H9 (cell line): ENCODE measurements around the gene SUMO2. TPM values are rescaled to one million over a fixed set of nuclear protein-coding genes. Genes with fewer than 3 reads are reported as not detected.
A peak's percentile ranks its signal among the peaks of the same experiment; 100 is the strongest.

ENCODE experiments used
- DNase-seq: peaks from one replicate; pipeline ENCODE4 v3.0.0-alpha.2; 2017
- H2AFZ ChIP-seq: one replicate; pipeline ENCODE4 v1.6.1; 2013; ENCODE audit warnings: mild to moderate bottlenecking, low read length, control low read depth, moderate library complexity
- H2AK5ac ChIP-seq: 2 replicates; pipeline ENCODE4 v1.6.1; 2013; ENCODE audit warnings: low read length, control low read depth, mixed read lengths; ENCODE audit not compliant: insufficient read length
- H2BK120ac ChIP-seq: one replicate; pipeline ENCODE4 v1.6.1; 2013; ENCODE audit warnings: low read depth, mild to moderate bottlenecking, low read length, control low read depth, inconsistent platforms; ENCODE audit not compliant: poor library complexity, severe bottlenecking
- H2BK12ac ChIP-seq: 2 replicates; pipeline ENCODE4 v1.6.1; 2013; ENCODE audit warnings: low read length, control low read depth, mixed read lengths, low read depth; ENCODE audit not compliant: insufficient read length
- H2BK15ac ChIP-seq: 2 replicates; pipeline ENCODE4 v1.6.1; 2013; ENCODE audit warnings: low read depth, low read length, control low read depth
- H2BK20ac ChIP-seq: one replicate; pipeline ENCODE4 v1.6.1; 2013; ENCODE audit warnings: low read depth, mild to moderate bottlenecking, low read length, control low read depth, inconsistent platforms; ENCODE audit not compliant: poor library complexity, severe bottlenecking
- H2BK5ac ChIP-seq: 2 replicates; pipeline ENCODE4 v1.6.1; 2013; ENCODE audit warnings: low read length, control low read depth, mixed read lengths; ENCODE audit not compliant: insufficient read length
- H3K14ac ChIP-seq: 2 replicates; pipeline ENCODE4 v1.6.1; 2013; ENCODE audit warnings: low read length, control low read depth; ENCODE audit not compliant: insufficient read depth
- H3K18ac ChIP-seq: 2 replicates; pipeline ENCODE4 v1.6.1; 2013; ENCODE audit warnings: low read depth, mild to moderate bottlenecking, mixed read lengths, low read length, control low read depth; ENCODE audit not compliant: insufficient read length
- H3K23ac ChIP-seq: 2 replicates; pipeline ENCODE4 v1.6.1; 2013; ENCODE audit warnings: low read length, control low read depth, mixed read lengths, low read depth; ENCODE audit not compliant: insufficient read length
- H3K23me2 ChIP-seq: 2 replicates; pipeline ENCODE4 v1.6.1; 2013; ENCODE audit warnings: low read depth, mild to moderate bottlenecking, mixed read lengths, low read length, control low read depth; ENCODE audit not compliant: insufficient read length, poor library complexity, severe bottlenecking
- H3K27ac ChIP-seq: 2 replicates; pipeline ENCODE4 v1.5.1; 2013; ENCODE audit warnings: low read length, control low read depth, mixed read lengths, low read depth; ENCODE audit not compliant: insufficient read length
- H3K27me3 ChIP-seq: 2 replicates; pipeline ENCODE4 v1.6.1; 2013; ENCODE audit warnings: low read length, control low read depth, inconsistent platforms; ENCODE audit not compliant: insufficient read depth
- H3K4ac ChIP-seq: 2 replicates; pipeline ENCODE4 v1.6.1; 2013; ENCODE audit warnings: low read depth, mild to moderate bottlenecking, control low read depth, inconsistent platforms, low read length, moderate library complexity
- H3K4me1 ChIP-seq: 2 replicates; pipeline ENCODE4 v1.6.1; 2013; ENCODE audit warnings: low read length, control low read depth, inconsistent platforms; ENCODE audit not compliant: insufficient read depth
- H3K4me2 ChIP-seq: 2 replicates; pipeline ENCODE4 v1.6.1; 2013; ENCODE audit warnings: low read length, control low read depth, mixed read lengths; ENCODE audit not compliant: insufficient read length, insufficient read depth
- H3K56ac ChIP-seq: 2 replicates; pipeline ENCODE4 v1.6.1; 2013; ENCODE audit warnings: low read depth, mild to moderate bottlenecking, mixed read lengths, low read length, control low read depth; ENCODE audit not compliant: insufficient read length
- H3K79me1 ChIP-seq: 2 replicates; pipeline ENCODE4 v1.6.1; 2013; ENCODE audit warnings: low read depth, mild to moderate bottlenecking, moderate library complexity, low read length, control low read depth, inconsistent platforms; ENCODE audit not compliant: insufficient read depth, poor library complexity, severe bottlenecking
- H3K79me2 ChIP-seq: 2 replicates; pipeline ENCODE4 v1.6.1; 2013; ENCODE audit warnings: low read length, control low read depth, inconsistent platforms; ENCODE audit not compliant: insufficient read depth
- H3K9ac ChIP-seq: 2 replicates; pipeline ENCODE4 v1.6.1; 2013; ENCODE audit warnings: low read length, control low read depth, mixed read lengths; ENCODE audit not compliant: insufficient read length; ENCODE audit errors: extremely low read depth
- H3K9me3 ChIP-seq: one replicate; pipeline ENCODE4 v1.6.1; 2013; ENCODE audit warnings: low read depth, low read length, inconsistent platforms; ENCODE audit not compliant: control insufficient read depth
- H3T11ph ChIP-seq: one replicate; pipeline ENCODE4 v1.6.1; 2013; ENCODE audit warnings: mild to moderate bottlenecking, low read length, control low read depth, inconsistent platforms
- H4K20me1 ChIP-seq: one replicate; pipeline ENCODE4 v1.6.1; 2013; ENCODE audit not compliant: control insufficient read depth, insufficient read length, insufficient read depth
- H4K5ac ChIP-seq: 2 replicates; pipeline ENCODE4 v1.6.1; 2013; ENCODE audit warnings: low read depth, mild to moderate bottlenecking, mixed read lengths, low read length, control low read depth; ENCODE audit not compliant: insufficient read length
- H4K8ac ChIP-seq: replicated peaks from 2 replicates; pipeline ENCODE4 v1.6.1; 2013; ENCODE audit warnings: low read length, control low read depth, mixed read lengths, low read depth; ENCODE audit not compliant: insufficient read length
- H4K91ac ChIP-seq: 2 replicates; pipeline ENCODE4 v1.6.1; 2013; ENCODE audit warnings: low read depth, mild to moderate bottlenecking, moderate library complexity, mixed read lengths, low read length, control low read depth; ENCODE audit not compliant: insufficient read length
- H3K27ac Mint-ChIP-seq, 3 experiments: 2 replicates in 2 of 3; 3 replicates in 1 of 3; pipeline ENCODE4 v1.8.0; 2020 to 2021; ENCODE audit warnings: mixed read lengths in 3 of 3, mild to moderate bottlenecking in 1 of 3, moderate library complexity in 1 of 3
- H3K27me3 Mint-ChIP-seq: 2 replicates; pipeline ENCODE4 v1.8.0; 2021; ENCODE audit warnings: low read depth, mild to moderate bottlenecking, moderate library complexity, mixed read lengths
- H3K36me3 Mint-ChIP-seq, 3 experiments: 2 replicates in 2 of 3; 3 replicates in 1 of 3; pipeline ENCODE4 v1.8.0; 2020 to 2021; ENCODE audit warnings: low read depth in 3 of 3, mixed read lengths in 3 of 3; ENCODE audit not compliant: insufficient read depth in 1 of 3
- H3K4me1 Mint-ChIP-seq, 2 experiments: 2 replicates each; pipeline ENCODE4 v1.8.0; 2020; ENCODE audit warnings: mixed read lengths in 2 of 2
- H3K4me3 Mint-ChIP-seq, 2 experiments: 2 replicates in 1 of 2; 3 replicates in 1 of 2; pipeline ENCODE4 v1.8.0; 2020 to 2021; ENCODE audit warnings: mild to moderate bottlenecking in 2 of 2, mixed read lengths in 2 of 2, moderate library complexity in 1 of 2
- H3K9me3 Mint-ChIP-seq, 2 experiments: 2 replicates in 1 of 2; 3 replicates in 1 of 2; pipeline ENCODE4 v1.8.0; 2020; ENCODE audit warnings: mild to moderate bottlenecking in 2 of 2, mixed read lengths in 2 of 2, moderate library complexity in 1 of 2
- WGBS: extraction: QIAGEN DNeasy Blood & Tissue Kit; methylation state at CpG from one replicate; pipeline ENCODE4 v1.1.7; 2013; ENCODE audit warnings: missing lambda C conversion rate, low lambda C conversion rate, mixed read lengths; ENCODE audit not compliant: insufficient read length; ENCODE audit errors: extremely low coverage; 5-methylcytosine and 5-hydroxymethylcytosine counted together
- total RNA-seq: library from RNA; stranded (reverse); gene quantifications from 2 replicates; pipeline ENCODE4 v1.2.1, GENCODE V29; 2021
- TF ChIP-seq, protein P1 (sequence below): fragments of 200-600 bp; sonication (generic); conservative IDR thresholded peaks from 3 replicates; pipeline ENCODE4 v1.8.0; 2021; ENCODE audit warnings: antibody characterized with exemption, mild to moderate bottlenecking

The SUMO2 gene
- total RNA-seq, 1 experiment from 2014 or later: 813 TPM

DNA sequence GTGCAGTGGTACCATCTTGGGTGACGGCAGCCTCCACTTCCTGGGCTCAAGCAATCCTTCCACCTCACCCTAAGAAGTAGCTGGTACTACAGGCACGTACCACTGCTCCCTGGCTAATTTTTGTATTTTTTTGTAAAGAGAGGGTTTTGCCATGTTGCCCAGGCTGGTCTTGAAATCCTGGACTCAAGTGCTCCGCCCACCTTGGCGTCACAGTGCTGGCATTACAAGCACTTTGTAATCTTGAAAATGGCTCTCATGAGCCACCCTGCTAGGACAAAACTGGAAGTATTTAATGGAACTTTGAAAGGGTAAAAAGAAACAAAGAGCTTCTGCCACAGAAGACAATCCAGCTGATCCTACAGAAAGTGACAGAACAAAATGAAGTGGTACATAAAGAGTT lies 9.2 kb downstream of the SUMO2 start:
- H3K9me3 Mint-ChIP-seq: no peaks in the 10 kb centered on the region
- Histone ChIP-seq H2BK20ac (no peak overlapping the region), H2BK5ac (no peak overlapping the region), H3K79me2 (peaks cover 9% of the 10 kb centered on the region; the same call in 1 of the 2 replicates), H3K4ac (no peak overlapping the region), H3K27me3 (no peaks in the 10 kb centered on the region), H4K8ac (no peak overlapping the region), H3K4me1 (no peaks in the 10 kb centered on the region), H3K18ac (no peak overlapping the region), H3K27ac (no peak overlapping the region), H3K4me2 (no peak overlapping the region), H3K23me2 (no peaks in the 10 kb centered on the region), H2BK120ac (no peak overlapping the region), H3K23ac (no peak overlapping the region), H4K5ac (no peak overlapping the region), H3K56ac (no peak overlapping the region), H3K79me1 (peaks cover 18% of the 10 kb centered on the region), H4K20me1 (no peaks in the 10 kb centered on the region), H2AK5ac (no peak overlapping the region), H3K9ac (no peak overlapping the region), H2BK12ac (no peak overlapping the region), H2AFZ (no peak overlapping the region), H3T11ph (no peak overlapping the region), H3K9me3 (no peaks in the 10 kb centered on the region), H2BK15ac (no peak overlapping the region), H3K14ac (no peak overlapping the region), H4K91ac (no peak overlapping the region)
- peak overlapping the region in 1 of 3 experiments; percentile 61; a peak in 3 of 7 replicates for H3K27ac Mint-ChIP-seq
- no peak for DNase-seq
- TF ChIP-seq, protein P1, sequence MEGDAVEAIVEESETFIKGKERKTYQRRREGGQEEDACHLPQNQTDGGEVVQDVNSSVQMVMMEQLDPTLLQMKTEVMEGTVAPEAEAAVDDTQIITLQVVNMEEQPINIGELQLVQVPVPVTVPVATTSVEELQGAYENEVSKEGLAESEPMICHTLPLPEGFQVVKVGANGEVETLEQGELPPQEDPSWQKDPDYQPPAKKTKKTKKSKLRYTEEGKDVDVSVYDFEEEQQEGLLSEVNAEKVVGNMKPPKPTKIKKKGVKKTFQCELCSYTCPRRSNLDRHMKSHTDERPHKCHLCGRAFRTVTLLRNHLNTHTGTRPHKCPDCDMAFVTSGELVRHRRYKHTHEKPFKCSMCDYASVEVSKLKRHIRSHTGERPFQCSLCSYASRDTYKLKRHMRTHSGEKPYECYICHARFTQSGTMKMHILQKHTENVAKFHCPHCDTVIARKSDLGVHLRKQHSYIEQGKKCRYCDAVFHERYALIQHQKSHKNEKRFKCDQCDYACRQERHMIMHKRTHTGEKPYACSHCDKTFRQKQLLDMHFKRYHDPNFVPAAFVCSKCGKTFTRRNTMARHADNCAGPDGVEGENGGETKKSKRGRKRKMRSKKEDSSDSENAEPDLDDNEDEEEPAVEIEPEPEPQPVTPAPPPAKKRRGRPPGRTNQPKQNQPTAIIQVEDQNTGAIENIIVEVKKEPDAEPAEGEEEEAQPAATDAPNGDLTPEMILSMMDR: no peak
- WGBS: no CpG with 5 or more reads among the region's 4 CpGs
- H3K36me3 Mint-ChIP-seq: peaks cover 44 to 76% (median 63%) of the 10 kb centered on the region in 3 experiments
- H3K4me3 Mint-ChIP-seq: no peak overlapping the region
- H3K27me3 Mint-ChIP-seq: no peaks in the 10 kb centered on the region
- peaks cover 0 to 3% of the 10 kb centered on the region in 2 experiments; a peak in 2 of 4 replicates for H3K4me1 Mint-ChIP-seq
